K562 (cell line): ENCODE data around the gene PLEKHA5. TPM values are rescaled to one million over a fixed set of nuclear protein-coding genes. Genes with fewer than 3 reads are reported as not detected.

ENCODE experiments used
- ATAC-seq: fragments of 200-7000 bp; cut with Tn5 transposase; 3 replicates; pipeline ENCODE4 v1.9.1; 2020; ENCODE audit warnings: moderate library complexity
- BruUV-seq: library from RNA; stranded (reverse); fragments of 400-500 nt; replicated peaks from 2 replicates; lab custom pipeline; 2021; lab: Mats Ljungman, UMichigan
- CTCF ChIA-PET: fragments of 300-600 bp; formaldehyde crosslinking; extraction: SDS; loops from one replicate; lab custom pipeline; 2021; ENCODE audit warnings: low intra/inter-chr PET ratio; lab: Yijun Ruan, JAX
- POLR2A ChIA-PET: fragments of 300-600, 350-650 bp; sonication (Branson Sonifier 250); formaldehyde crosslinking; extraction: SDS; loops from one replicate; lab custom pipeline; 2021; ENCODE audit warnings: antibody characterized with exemption, inconsistent platforms; lab: Yijun Ruan, JAX
- DNase-seq, 4 experiments: peaks; one replicate each; pipeline versions ENCODE4 v3.0.0 to v3.0.0-alpha.2; 2011 to 2018; ENCODE audit warnings: low spot score in 3 of 4, mixed read lengths in 3 of 4; ENCODE audit errors: extremely low read depth in 1 of 4
- FAIRE-seq: peaks from 2 replicates; lab custom pipeline; 2011; peaks lifted over from hg19 to GRCh38; lab: Jason Lieb, UNC
- H2AFZ ChIP-seq: 2 replicates; pipeline ENCODE4 v1.6.0; 2011; ENCODE audit warnings: low read depth, low read length, control low read depth, inconsistent platforms
- H3K27ac ChIP-seq: fragments of 200-600 bp; 3 replicates; pipeline ENCODE4 v1.8.0; 2011; ENCODE audit warnings: low read depth, mild to moderate bottlenecking, control low read depth, inconsistent platforms, low read length, moderate library complexity, mixed read lengths; ENCODE audit errors: extremely low read depth
- H3K27me3 ChIP-seq, 2 experiments: fragments of 300-600 bp in 1 of 2; 2 replicates in 1 of 2; 3 replicates in 1 of 2; pipeline versions ENCODE4 v1.6.0 to v1.8.0; 2011; ENCODE audit warnings: inconsistent platforms in 2 of 2, low read length in 2 of 2, mild to moderate bottlenecking in 1 of 2, mixed read lengths in 1 of 2, moderate library complexity in 1 of 2; ENCODE audit not compliant: control insufficient read depth in 2 of 2, insufficient read depth in 2 of 2
- H3K36me3 ChIP-seq: fragments of 300-600 bp; 3 replicates; pipeline ENCODE4 v1.8.0; 2011; ENCODE audit warnings: mild to moderate bottlenecking, low read length, inconsistent platforms; ENCODE audit not compliant: control insufficient read depth, insufficient read depth
- H3K4me1 ChIP-seq, 2 experiments: fragments of 200-600 bp in 1 of 2; replicated peaks in 1 of 2; 2 replicates in 1 of 2; 3 replicates in 1 of 2; pipeline versions ENCODE4 v1.5.1 to v1.8.0; 2011; ENCODE audit warnings: inconsistent platforms in 2 of 2, low read length in 2 of 2, mild to moderate bottlenecking in 1 of 2, mixed read lengths in 1 of 2, moderate library complexity in 1 of 2; ENCODE audit not compliant: control insufficient read depth in 2 of 2, insufficient read depth in 2 of 2
- H3K4me2 ChIP-seq: 2 replicates; pipeline ENCODE4 v1.6.1; 2011; ENCODE audit warnings: low read length, control low read depth, inconsistent platforms, mixed read lengths; ENCODE audit not compliant: insufficient read depth
- H3K4me3 ChIP-seq: fragments of 200-600 bp; sonication (generic), shearing (Covaris generic); 2 replicates; pipeline ENCODE4 v1.5.1; 2016; ENCODE audit warnings: control low read depth, inconsistent platforms
- H3K79me2 ChIP-seq: fragments of 200-600 bp; 3 replicates; pipeline ENCODE4 v1.8.0; 2011; ENCODE audit warnings: low read length, inconsistent platforms; ENCODE audit not compliant: control insufficient read depth, insufficient read depth
- H3K9ac ChIP-seq, 2 experiments: 2 replicates each; pipeline versions ENCODE4 v1.6.0 to v1.6.1; 2011; ENCODE audit warnings: low read depth in 2 of 2, low read length in 2 of 2, control low read depth in 1 of 2, inconsistent platforms in 1 of 2, mild to moderate bottlenecking in 1 of 2, mixed read lengths in 1 of 2; ENCODE audit not compliant: insufficient read depth in 1 of 2
- H3K9me1 ChIP-seq: one replicate; pipeline ENCODE4 v1.6.0; 2011; ENCODE audit warnings: inconsistent platforms, mild to moderate bottlenecking, low read length, moderate library complexity; ENCODE audit not compliant: control insufficient read depth, insufficient read depth
- H3K9me3 ChIP-seq: replicated peaks from 2 replicates; pipeline ENCODE4 v1.5.1; 2011; ENCODE audit warnings: low read depth, low read length, inconsistent platforms; ENCODE audit not compliant: control insufficient read depth, insufficient read depth
- H4K20me1 ChIP-seq: replicated peaks from 2 replicates; pipeline ENCODE4 v1.6.1; 2011; ENCODE audit warnings: low read length, inconsistent platforms, mixed read lengths; ENCODE audit not compliant: control insufficient read depth, insufficient read depth
- ETV1 ChIP-seq: fragments of 450-650 bp; conservative IDR thresholded peaks from 2 replicates; pipeline ENCODE4 v1.6.1; 2016; ENCODE audit warnings: missing genetic modification characterization, control low read depth, low read depth, missing compliant biosample characterization
- HSF4 ChIP-seq: fragments of 250-450 bp; sonication (Bioruptor Pico); IDR thresholded peaks from 2 replicates; pipeline ENCODE4 v2.1.2; 2022; ENCODE audit warnings: mild to moderate bottlenecking, moderate library complexity, borderline replicate concordance
- KHSRP ChIP-seq: fragments of 450-650 bp; IDR thresholded peaks from 2 replicates; pipeline ENCODE4 v1.6.1; 2017
- NFYB ChIP-seq: IDR thresholded peaks from 2 replicates; pipeline ENCODE4 v1.6.1; 2011; ENCODE audit warnings: mild to moderate bottlenecking, moderate library complexity; ENCODE audit not compliant: insufficient read length; ENCODE audit errors: extremely low read depth
- RAD21 ChIP-seq, 2 experiments: fragments of 250-450 bp in 1 of 2; fragments of 450-650 bp in 1 of 2; sonication (Bioruptor Pico) in 1 of 2; formaldehyde crosslinking in 1 of 2; IDR thresholded peaks in 1 of 2; conservative IDR thresholded peaks in 1 of 2; 2 replicates each; pipeline versions ENCODE4 v1.4.0 to v1.8.0; 2020 to 2022; ENCODE audit warnings: mild to moderate bottlenecking in 2 of 2, moderate library complexity in 1 of 2
- SPI1 ChIP-seq: IDR thresholded peaks from 2 replicates; pipeline ENCODE4 v1.6.1; 2011; ENCODE audit warnings: low read depth, low read length, control low read depth, borderline replicate concordance
- ZFP30 ChIP-seq: fragments of 250-450 bp; sonication (Bioruptor Pico); IDR thresholded peaks from 2 replicates; pipeline ENCODE4 v1.8.0; 2022; ENCODE audit warnings: moderate library complexity, mild to moderate bottlenecking, inconsistent platforms, borderline replicate concordance
- ZNF12 ChIP-seq: sonication (generic); formaldehyde crosslinking; IDR thresholded peaks from 2 replicates; pipeline ENCODE4 v1.4.0; 2020; ENCODE audit warnings: mild to moderate bottlenecking, missing genetic modification reagents
- WGBS: fragments of 100-300 bp; shearing (Covaris generic); methylation state at CpG from one replicate; pipeline ENCODE4 v1.1.6; 2016; ENCODE audit warnings: low coverage, mixed read lengths; ENCODE audit not compliant: insufficient coverage; ENCODE audit errors: missing lambda C conversion rate; 5-methylcytosine and 5-hydroxymethylcytosine counted together
- in situ Hi-C: fragments of 300-500 bp; cut with MboI; formaldehyde crosslinking; loops from 4 replicates; pipeline ENCODE4 v1.15.0; 2018; ENCODE audit warnings: inconsistent platforms, mixed read lengths
- intact Hi-C: fragments of 100-400 bp; cut with micrococcal nuclease; formaldehyde crosslinking; loops from 2 replicates; pipeline ENCODE4 v1.14.2; 2022
- polyA plus RNA-seq, 8 experiments: library from polyadenylated mRNA; depleted of rRNA in 4 of 8; stranded (reverse) in 5 of 8; unstranded in 3 of 8; fragments of >200 nt; fragmentation: Nextera tagmentation in 2 of 8; fragmentation: Illumina TruSeq in 1 of 8; extraction: Ambion mirVana in 2 of 8; extraction: Trizol in 1 of 8; gene quantifications; 2 replicates each; pipeline versions ENCODE4 v1.2.1 to v1.2.3, GENCODE V29; 2011 to 2014; ENCODE audit warnings: inconsistent platforms in 1 of 8, missing spikeins in 1 of 8
- total RNA-seq, 7 experiments: library from RNA; depleted of rRNA in 6 of 7; stranded (reverse); fragments of >200 nt in 6 of 7; fragmentation: Illumina TruSeq in 2 of 7; extraction: Trizol in 2 of 7; gene quantifications; 2 replicates each; pipeline versions ENCODE4 v1.2.1 to v1.2.3, GENCODE V29; 2011 to 2021; ENCODE audit warnings: low replicate concordance in 1 of 7
- TF ChIP-seq, protein P1 (sequence below): fragments of 250-450 bp; sonication (Bioruptor Pico); IDR thresholded peaks from 2 replicates; pipeline ENCODE4 v1.5.0; 2021; ENCODE audit warnings: mild to moderate bottlenecking, moderate library complexity
- TF ChIP-seq, protein P2 (sequence below): sonication (generic); formaldehyde crosslinking; IDR thresholded peaks from 2 replicates; pipeline ENCODE4 v1.9.0; 2022; ENCODE audit warnings: mild to moderate bottlenecking, missing genetic modification reagents
- TF ChIP-seq, protein P3 (sequence below): sonication (generic); formaldehyde crosslinking; IDR thresholded peaks from 2 replicates; pipeline ENCODE4 v1.8.0; 2023; ENCODE audit warnings: missing genetic modification reagents, mild to moderate bottlenecking, borderline replicate concordance

The PLEKHA5 gene
- total and polyA plus RNA-seq, 9 of the 15 experiments (the other 6 are each of a cell fraction or from before 2014, with no cell fraction given) = 7.2 to 26.2 (median 17.4) TPM

GRCh38 chr12:19206493-19207077 lies 77.1 kb downstream of the PLEKHA5 start:
- no peak overlapping the region for H3K9ac ChIP-seq
- POLR2A ChIA-PET = no interaction called here
- no peak overlapping the region for H3K4me2 ChIP-seq
- ATAC-seq (no peak), DNase-seq (no peak), FAIRE-seq (no peak)
- in situ Hi-C loops = no loop called here
- H3K27ac ChIP-seq = no peak overlapping the region
- H3K27me3 ChIP-seq = no peaks in the 10 kb centered on the region
- no peaks in the 10 kb centered on the region; a peak in 1 of 5 replicates for H3K4me1 ChIP-seq
- H3K36me3 ChIP-seq = no peaks in the 10 kb centered on the region; the same call in 2 of the 3 replicates
- BruUV-seq = no TSS peak
- H3K9me3 ChIP-seq = no peaks in the 10 kb centered on the region
- no peak overlapping the region for H2AFZ ChIP-seq
- H3K9me1 ChIP-seq = no peaks in the 10 kb centered on the region
- intact Hi-C loops = no loop called here
- no peaks in the 10 kb centered on the region; the same call in 2 of the 3 replicates for H3K79me2 ChIP-seq
- WGBS = 97% methylated on average over 4 of the region's 4 CpGs
- CTCF ChIA-PET = no interaction called here
- no peak overlapping the region for H3K4me3 ChIP-seq
- no peaks in the 10 kb centered on the region for H4K20me1 ChIP-seq
- no peak for TF ChIP-seq RAD21 (CRISPR knock-in tag; conservative IDR thresholded peaks at IDR 0.05 in 1 of 2, IDR thresholded peaks at IDR 0.05 in 1 of 2)
- TF ChIP-seq KHSRP = no peak
- no peak for TF ChIP-seq ZFP30 (CRISPR knock-in tag)
- TF ChIP-seq, protein P1, sequence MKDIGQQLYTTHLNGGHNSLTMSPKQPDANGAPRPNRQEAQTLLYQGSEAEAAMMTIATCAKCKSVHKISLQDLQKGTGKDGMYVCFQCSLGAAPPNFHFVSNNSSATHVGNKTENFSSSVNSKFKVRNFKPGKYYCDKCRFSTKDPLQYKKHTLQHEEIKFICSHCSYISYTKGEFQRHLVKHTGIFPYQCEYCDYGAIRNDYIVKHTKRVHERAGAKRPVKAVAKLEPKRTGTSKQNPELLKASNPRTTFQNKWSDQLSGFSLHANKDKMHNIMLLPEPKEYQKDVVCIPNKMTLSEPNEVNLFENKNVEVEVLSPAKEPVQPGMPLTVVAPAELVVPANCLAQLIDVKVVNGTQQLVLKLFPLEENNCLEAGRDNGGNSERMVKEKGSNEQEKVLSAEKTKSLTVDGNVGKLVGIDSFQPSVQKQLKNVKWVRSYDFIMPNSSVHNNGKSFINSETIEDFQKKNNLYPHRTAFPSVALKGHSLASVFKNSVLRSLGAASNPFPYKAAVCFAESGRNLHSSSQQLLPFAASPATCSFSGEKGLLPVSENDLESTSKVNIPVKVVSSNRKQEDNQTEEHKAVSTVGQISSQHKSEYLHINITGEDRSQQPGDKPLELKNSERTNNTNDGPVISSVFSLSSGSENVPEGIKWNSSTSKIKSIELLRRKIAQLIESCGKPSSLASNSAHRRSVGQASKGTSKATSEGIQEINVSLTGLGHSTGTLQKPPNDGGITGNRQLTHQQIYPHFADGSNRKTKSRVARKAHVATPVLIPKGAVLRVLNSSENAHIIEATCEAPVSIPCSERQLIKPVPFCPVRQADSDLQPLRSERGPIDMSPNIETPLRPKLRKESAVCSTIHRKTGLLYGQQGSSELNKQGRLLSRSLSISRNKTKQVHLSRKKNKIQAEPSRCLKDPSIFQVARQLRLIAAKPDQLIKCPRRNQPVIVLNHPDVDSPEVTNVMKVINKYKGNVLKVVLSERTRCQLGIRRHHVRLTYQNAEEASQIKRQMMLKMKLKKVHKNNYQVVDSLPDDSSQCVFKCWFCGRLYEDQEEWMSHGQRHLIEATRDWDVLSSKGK (CRISPR knock-in tag) = no peak
- TF ChIP-seq, protein P2, sequence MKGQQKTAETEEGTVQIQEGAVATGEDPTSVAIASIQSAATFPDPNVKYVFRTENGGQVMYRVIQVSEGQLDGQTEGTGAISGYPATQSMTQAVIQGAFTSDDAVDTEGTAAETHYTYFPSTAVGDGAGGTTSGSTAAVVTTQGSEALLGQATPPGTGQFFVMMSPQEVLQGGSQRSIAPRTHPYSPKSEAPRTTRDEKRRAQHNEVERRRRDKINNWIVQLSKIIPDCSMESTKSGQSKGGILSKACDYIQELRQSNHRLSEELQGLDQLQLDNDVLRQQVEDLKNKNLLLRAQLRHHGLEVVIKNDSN (CRISPR knock-in tag) = no peak
- TF ChIP-seq ZNF12 (CRISPR knock-in tag) = no peak
- TF ChIP-seq, protein P3, sequence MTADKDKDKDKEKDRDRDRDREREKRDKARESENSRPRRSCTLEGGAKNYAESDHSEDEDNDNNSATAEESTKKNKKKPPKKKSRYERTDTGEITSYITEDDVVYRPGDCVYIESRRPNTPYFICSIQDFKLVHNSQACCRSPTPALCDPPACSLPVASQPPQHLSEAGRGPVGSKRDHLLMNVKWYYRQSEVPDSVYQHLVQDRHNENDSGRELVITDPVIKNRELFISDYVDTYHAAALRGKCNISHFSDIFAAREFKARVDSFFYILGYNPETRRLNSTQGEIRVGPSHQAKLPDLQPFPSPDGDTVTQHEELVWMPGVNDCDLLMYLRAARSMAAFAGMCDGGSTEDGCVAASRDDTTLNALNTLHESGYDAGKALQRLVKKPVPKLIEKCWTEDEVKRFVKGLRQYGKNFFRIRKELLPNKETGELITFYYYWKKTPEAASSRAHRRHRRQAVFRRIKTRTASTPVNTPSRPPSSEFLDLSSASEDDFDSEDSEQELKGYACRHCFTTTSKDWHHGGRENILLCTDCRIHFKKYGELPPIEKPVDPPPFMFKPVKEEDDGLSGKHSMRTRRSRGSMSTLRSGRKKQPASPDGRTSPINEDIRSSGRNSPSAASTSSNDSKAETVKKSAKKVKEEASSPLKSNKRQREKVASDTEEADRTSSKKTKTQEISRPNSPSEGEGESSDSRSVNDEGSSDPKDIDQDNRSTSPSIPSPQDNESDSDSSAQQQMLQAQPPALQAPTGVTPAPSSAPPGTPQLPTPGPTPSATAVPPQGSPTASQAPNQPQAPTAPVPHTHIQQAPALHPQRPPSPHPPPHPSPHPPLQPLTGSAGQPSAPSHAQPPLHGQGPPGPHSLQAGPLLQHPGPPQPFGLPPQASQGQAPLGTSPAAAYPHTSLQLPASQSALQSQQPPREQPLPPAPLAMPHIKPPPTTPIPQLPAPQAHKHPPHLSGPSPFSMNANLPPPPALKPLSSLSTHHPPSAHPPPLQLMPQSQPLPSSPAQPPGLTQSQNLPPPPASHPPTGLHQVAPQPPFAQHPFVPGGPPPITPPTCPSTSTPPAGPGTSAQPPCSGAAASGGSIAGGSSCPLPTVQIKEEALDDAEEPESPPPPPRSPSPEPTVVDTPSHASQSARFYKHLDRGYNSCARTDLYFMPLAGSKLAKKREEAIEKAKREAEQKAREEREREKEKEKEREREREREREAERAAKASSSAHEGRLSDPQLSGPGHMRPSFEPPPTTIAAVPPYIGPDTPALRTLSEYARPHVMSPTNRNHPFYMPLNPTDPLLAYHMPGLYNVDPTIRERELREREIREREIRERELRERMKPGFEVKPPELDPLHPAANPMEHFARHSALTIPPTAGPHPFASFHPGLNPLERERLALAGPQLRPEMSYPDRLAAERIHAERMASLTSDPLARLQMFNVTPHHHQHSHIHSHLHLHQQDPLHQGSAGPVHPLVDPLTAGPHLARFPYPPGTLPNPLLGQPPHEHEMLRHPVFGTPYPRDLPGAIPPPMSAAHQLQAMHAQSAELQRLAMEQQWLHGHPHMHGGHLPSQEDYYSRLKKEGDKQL (CRISPR knock-in tag) = no peak
- no peak for TF ChIP-seq HSF4
- no peak for TF ChIP-seq NFYB
- no peak for TF ChIP-seq ETV1 (tag)
- TF ChIP-seq SPI1 = no peak
